ENCODE data around the gene KMT2C.
"Not testable (repeated sequence)": the region's sequence is repeated elsewhere in the genome, so short reads cannot be mapped to it uniquely, and the experiment has no call there.

Gene KMT2C

DNA sequence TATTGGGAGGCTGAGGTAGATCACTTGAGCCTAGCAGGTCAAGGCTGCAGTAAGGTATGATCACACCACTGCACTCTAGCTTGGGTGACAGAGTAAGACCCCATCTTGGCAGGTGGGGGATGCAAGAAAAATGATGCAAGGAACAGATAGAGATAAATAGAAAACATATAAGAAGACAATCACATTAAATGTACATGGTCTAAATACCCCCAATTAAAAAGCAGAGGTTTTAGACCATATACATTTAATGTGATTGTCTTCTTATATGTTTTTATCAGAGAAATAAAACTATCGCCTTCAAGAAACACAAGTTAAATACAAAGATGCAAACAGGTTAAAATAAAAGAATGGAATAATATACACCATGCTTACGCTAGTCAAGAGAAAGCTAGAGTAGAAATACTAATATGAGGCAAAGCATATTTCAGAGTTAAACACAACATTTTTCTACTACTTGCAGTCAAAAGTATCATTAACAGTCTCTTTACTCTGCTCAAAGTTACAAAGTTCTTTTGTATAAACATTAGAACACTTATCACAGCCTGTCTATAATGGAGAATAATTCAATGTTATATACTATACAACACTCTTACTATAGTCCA lies 136.2 kb downstream of the KMT2C start:
- DNase-seq = not testable (repeated sequence)

GRCh38 chr7:152292897-152293296 lies 142.9 kb downstream of the KMT2C start:
- no peak for DNase-seq

DNA sequence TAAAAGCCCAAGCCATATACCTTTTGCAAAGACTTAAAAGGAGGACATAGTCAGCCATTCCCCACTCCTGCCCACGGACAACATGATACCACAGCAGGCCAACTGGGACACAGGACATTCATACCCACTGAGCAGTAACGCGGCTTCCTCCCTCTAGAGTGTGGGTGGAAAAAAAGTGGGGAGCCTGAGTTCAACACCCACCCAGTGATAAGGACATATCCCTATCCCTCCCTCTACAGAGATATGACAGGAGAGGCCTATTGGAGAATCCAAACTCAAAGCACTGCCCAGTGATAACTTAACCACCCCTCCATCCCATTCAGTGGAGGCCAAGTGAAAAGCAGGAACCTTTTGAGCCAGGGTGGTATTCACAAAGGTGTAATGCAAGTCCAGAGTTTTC lies 148.8 kb downstream of the KMT2C start:
- not testable (repeated sequence) for DNase-seq

DNA sequence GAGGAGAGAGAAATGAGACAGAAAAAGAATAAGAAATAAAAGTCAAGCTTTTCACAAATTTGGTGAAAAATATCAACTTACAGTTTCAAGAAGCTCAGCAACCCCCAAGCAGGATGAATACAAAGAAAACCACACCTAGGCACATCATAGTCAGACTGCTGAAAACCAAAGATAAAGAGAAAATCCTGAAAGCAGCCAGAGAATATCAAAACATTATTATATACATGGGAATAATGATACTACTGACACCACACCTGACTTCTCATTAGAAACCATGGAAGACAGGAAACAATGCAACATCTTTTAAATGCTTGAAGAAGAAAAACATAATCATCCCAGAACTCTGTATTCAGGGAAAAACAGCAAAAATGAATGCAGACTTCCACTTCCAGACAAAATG lies 149.6 kb downstream of the KMT2C start:
- not testable (repeated sequence) for DNase-seq

- DNase-seq = not testable (repeated sequence)
Observed at GRCh38 chr7:152284998-152285397, 150.8 kb downstream of the KMT2C start.

DNA sequence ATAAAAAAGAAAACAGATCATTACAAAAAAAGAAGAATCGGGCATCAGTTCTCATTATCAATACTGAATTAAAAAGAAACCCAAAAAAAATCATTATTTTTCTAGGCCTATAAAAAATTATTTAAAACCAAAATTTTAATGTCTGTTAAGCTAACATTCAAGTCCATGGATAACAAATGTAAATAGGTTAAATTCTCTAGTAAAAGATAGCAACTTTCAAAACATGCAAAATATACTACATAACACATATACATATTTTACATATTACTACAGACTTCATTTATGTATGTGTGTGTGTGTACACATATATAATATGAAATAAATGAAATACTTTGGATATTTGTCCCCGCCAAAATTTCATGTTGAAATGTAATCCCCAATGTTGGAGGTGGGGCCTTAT lies 158.1 kb downstream of the KMT2C start:
- DNase-seq = not testable (repeated sequence)

GRCh38 chr7:152270427-152270826 lies 165.4 kb downstream of the KMT2C start:
- DNase-seq = not testable (repeated sequence)

DNA sequence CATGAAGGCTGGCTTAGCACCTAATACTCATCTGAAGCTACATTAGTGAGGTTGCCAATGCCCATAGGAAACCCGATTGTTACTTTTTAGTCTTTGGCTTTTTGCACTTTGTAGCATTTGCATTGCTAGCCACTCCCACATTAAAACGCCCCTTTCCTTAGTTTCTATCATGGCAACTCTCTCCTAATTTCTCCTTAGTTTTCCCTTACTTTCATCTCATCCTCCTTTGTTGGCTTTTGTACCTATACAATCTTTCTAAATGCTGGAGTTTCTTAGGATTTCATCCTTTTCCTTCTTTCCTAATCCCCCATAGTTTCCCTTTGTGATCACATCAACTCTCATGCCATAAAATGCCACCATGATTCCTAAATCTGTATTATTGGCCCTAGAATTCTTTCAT lies 168.9 kb downstream of the KMT2C start:
- not testable (repeated sequence) for DNase-seq

GRCh38 chr7:152264915-152265314 lies 170.9 kb downstream of the KMT2C start:
- DNase-seq = not testable (repeated sequence)

DNA sequence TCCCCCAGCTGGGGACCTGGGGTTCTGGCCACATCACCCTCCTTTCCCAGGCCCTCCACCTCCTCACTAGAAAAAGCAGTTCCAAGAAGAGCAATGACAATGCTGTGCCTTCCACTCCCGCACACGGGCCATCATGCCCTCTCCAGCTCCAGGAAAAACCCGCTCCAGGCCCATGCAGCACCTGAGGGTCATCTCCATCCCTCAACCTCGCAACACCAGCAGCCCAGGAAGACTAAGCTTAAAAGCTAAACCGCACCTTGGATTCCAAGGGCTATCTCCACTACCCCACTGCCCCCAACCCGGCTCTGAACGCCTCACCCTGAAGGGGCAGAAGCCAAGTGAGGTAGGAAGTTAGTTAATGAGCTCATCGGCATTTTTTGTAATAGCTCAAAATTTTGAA lies 173.7 kb downstream of the KMT2C start:
- not testable (repeated sequence) for DNase-seq

DNA sequence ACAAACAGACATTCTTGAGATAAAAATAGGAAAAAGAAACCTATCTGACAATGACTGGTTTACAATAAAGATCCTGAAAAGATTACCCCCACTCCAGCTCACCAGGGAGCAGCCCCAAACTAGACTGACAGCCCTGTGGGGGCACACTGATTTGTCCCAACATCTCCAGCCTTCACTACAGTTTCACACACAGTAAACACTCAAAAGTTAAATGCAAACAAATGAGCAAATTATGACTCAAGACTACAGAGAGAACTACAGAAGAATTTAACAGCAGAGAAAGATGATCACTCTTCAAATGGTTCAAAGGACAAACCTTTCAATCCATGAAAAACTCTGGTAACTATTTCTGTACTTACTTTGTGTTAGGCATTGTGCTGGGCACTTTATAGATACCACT lies 176.2 kb downstream of the KMT2C start:
- DNase-seq = not testable (repeated sequence)

DNA sequence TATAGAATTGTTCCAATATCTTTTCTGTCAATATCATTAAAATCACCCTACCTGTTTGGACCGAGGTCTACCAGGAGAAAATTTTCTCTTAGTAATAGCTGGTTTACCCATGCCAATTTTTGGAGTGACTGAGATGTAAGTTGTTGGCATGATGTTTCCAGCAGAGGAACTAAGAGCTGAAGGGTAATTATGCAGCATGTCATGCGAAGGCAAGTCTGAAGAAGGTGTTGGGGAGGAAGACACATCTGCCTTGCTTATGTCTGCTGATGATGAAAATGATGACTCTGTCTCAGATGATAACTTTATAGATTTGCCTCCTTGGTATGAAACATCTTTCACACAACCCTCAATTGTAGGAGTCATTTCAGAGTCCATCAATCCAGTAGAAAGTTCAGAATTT lies 188.0 kb downstream of the KMT2C start:
- DNase-seq = not testable (repeated sequence)

DNA sequence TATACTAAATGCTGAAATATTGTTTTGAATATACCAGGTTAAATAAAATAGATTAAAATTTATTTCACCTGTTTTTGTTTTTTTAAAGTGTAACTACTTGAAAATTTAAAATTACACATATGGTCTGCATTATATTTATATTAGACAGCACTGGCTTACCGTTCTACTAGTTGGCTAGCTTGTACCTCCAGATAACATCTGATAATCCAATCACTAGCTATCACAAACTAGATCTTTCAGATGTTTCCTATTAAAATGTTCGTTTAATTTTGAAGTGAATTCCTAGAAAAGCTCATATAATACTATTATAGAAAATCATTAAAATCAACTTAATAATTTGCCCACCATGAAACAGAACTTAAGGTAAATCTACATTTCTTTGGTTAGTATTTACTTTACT lies 190.4 kb downstream of the KMT2C start:
- DNase-seq = not testable (repeated sequence)

DNA sequence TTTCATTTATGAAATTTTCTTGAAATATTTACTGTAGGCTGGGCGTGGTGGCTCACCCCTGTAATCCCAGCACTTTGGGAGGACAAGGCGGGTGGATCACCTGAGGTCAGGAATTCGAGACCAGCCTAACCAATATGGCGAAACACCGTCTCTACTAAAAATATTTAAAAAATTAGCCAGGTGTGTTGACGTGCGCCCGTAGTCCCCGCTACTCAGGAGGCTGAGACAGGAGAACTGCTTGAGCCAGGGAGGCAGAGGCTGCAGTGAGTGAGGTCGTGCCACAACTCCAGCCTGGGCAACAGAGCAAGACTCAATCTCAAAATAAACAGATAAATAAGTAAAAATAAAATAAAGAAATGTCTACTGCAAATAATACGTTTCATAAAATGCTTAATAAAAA lies 192.3 kb downstream of the KMT2C start:
- not testable (repeated sequence) for DNase-seq

DNA sequence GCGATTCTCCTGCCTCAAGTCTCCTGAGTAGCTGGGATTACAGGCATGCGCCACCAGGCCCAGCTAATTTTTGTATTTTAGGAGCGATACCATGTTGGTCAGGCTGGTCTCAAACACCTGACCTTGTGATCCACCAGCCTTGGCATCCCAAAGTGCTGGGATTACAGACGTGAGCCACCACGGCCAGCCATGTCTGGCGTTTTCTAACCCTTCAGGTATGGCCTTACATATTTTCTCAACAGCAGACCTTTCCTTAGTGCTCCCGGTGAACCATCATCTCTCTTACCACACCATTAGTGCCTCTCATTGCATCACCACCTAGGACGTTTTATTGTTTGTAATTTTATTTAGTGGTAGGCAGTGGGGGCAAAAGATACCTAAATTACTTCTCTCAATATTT lies 194.5 kb downstream of the KMT2C start:
- DNase-seq = not testable (repeated sequence)

GRCh38 chr7:152236306-152236705 lies 199.5 kb downstream of the KMT2C start:
- not testable (repeated sequence) for DNase-seq

DNA sequence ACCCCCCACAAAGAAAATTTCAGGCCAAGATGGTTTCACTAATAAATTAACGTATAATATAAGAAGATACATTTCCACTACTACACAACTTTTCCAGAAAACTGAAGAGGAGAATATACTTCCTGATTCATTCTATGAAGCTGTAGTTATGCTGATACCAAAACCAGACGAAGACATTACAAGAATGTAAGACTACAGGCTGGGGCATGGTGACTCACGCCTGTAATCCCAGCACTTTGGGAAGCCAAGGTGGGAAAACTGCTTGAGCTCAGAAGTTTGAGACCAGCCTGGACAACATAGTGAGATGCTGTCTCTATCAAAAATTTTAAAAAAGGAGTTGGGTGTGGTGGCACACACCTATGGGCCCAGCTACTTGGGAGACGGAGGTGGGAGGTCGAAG lies 201.4 kb downstream of the KMT2C start:
- not testable (repeated sequence) for DNase-seq

DNA sequence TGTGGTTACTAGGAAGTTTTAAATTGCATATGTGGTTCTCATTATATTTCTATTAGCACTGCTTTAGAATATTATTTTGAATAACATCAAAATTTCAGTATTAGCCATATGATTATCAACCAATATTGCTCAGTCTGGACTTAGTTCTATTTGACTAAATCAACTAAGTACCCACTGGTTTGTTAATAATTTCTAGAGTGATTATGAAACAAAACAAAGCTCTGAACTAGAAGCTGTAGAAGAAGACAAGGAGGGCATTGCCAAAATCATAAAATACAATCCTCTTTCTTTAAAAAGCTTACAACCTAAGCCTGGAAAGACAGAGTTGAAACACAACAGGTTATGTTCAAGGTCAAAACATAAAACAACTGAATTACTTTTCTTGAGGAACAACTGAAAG lies 204.7 kb downstream of the KMT2C start:
- DNase-seq = no peak

- not testable (repeated sequence) for DNase-seq
Observed at GRCh38 chr7:152219556-152219955, 216.2 kb downstream of the KMT2C start.

- not testable (repeated sequence) for DNase-seq
Observed at GRCh38 chr7:152208766-152209165, 227.0 kb downstream of the KMT2C start.

GRCh38 chr7:152204417-152204816 lies 231.4 kb downstream of the KMT2C start:
- not testable (repeated sequence) for DNase-seq

DNA sequence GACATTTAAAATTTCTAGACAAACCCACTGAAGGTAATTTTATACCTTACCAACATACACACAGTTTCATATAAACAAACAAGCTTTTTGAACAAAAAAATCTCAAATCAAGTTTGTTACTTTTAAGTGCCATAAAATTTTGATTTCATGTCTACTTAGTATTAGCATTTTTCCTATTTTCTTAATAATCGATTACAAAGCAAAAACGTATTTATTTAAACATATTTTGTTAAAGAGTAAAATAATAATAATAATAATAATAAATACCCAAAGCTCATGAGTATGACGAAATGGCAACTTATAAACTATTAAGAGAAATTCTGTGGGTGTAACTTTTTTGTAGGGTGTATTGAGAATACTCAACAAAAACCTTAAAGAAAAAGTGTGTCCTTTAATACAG lies 232.7 kb downstream of the KMT2C start:
- no peak for DNase-seq

GRCh38 chr7:152202056-152202455 lies 233.7 kb downstream of the KMT2C start:
- DNase-seq = no peak

- DNase-seq = no peak
Observed at GRCh38 chr7:152200395-152200794, 235.4 kb downstream of the KMT2C start.

GRCh38 chr7:152196391-152196790 lies 239.4 kb downstream of the KMT2C start:
- DNase-seq = no peak

All from NCI-H2227 treated with DMSO at 0.1 percent for 48 hours (cell line).